SK-N-SH (cell line): ENCODE measurements around the gene DDX1.

Experiments
- CHD2 ChIP-seq: fragments of 150-350 bp; IDR thresholded peaks from 2 replicates; pipeline ENCODE4 v1.6.1; 2018; ENCODE audit warnings: low read length; ENCODE audit not compliant: partially characterized antibody
- CTCF ChIP-seq: fragments of 200-600 bp; sonication (generic); IDR thresholded peaks from 2 replicates; pipeline ENCODE4 v1.6.1; 2017; ENCODE audit warnings: antibody characterized with exemption, mild to moderate bottlenecking, moderate library complexity
- EP300 ChIP-seq, 2 experiments: IDR thresholded peaks; 2 replicates each; pipeline versions ENCODE4 v1.4.0 to v1.6.1; 2012; ENCODE audit warnings: borderline replicate concordance in 1 of 2, low read depth in 1 of 2, low read length in 1 of 2
- EZH2phosphoT487 ChIP-seq: fragments of 200-600 bp; sonication (generic); IDR thresholded peaks from 2 replicates; pipeline ENCODE4 v1.6.1; 2017; ENCODE audit warnings: low read depth, mixed run types, mild to moderate bottlenecking, antibody characterized with exemption, moderate library complexity, borderline replicate concordance
- FOSL2 ChIP-seq: IDR thresholded peaks from 2 replicates; pipeline ENCODE4 v1.4.0; 2012; ENCODE audit warnings: low read depth, mild to moderate bottlenecking, moderate library complexity, borderline replicate concordance
- IRF3 ChIP-seq: fragments of 150-350 bp; IDR thresholded peaks from 2 replicates; pipeline ENCODE4 v1.6.1; 2016; ENCODE audit warnings: mild to moderate bottlenecking, low read depth, low read length
- MXI1 ChIP-seq: IDR thresholded peaks from 2 replicates; pipeline ENCODE4 v1.6.1; 2012; ENCODE audit warnings: mild to moderate bottlenecking, low read depth, low read length, improper control_type of control experiment
- POLR2AphosphoS5 ChIP-seq: IDR thresholded peaks from 2 replicates; pipeline ENCODE4 v1.6.1; 2012; ENCODE audit warnings: low read depth, low read length
- REST ChIP-seq: IDR thresholded peaks from 2 replicates; pipeline ENCODE4 v1.6.1; 2012; ENCODE audit warnings: mild to moderate bottlenecking, low read depth, low read length, moderate library complexity
- RFX5 ChIP-seq: IDR thresholded peaks from 2 replicates; pipeline ENCODE4 v1.6.1; 2012; ENCODE audit warnings: mild to moderate bottlenecking, improper control_type of control experiment, low read length
- SMC3 ChIP-seq: IDR thresholded peaks from 2 replicates; pipeline ENCODE4 v1.6.1; 2012; ENCODE audit warnings: low read depth, low read length, improper control_type of control experiment
- TAF1 ChIP-seq: IDR thresholded peaks from 2 replicates; pipeline ENCODE4 v1.6.1; 2012; ENCODE audit warnings: low read depth, mild to moderate bottlenecking, low read length, moderate library complexity, borderline replicate concordance
- YY1 ChIP-seq: IDR thresholded peaks from 2 replicates; pipeline ENCODE4 v1.4.0; 2012; ENCODE audit warnings: low read depth, mild to moderate bottlenecking
- ZBTB33 ChIP-seq: IDR thresholded peaks from 2 replicates; pipeline ENCODE4 v1.4.0; 2012; ENCODE audit warnings: low read depth, borderline replicate concordance

GRCh38 chr2:15627817-15628684 lies 36.4 kb downstream of the DDX1 start:
- TF ChIP-seq SMC3 (no peak), CTCF (no peak), FOSL2 (no peak), CHD2 (no peak), POLR2AphosphoS5 (no peak), REST (no peak), EP300 (IDR thresholded peaks at IDR 0.05; ENCODE audit: borderline replicate concordance in 1 of 2, low read depth in 1 of 2, low read length in 1 of 2) (no peak), TAF1 (no peak), YY1 (no peak), RFX5 (no peak), EZH2phosphoT487 (no peak), IRF3 (no peak), MXI1 (no peak), ZBTB33 (no peak)
